SKM-1 (cell line): ENCODE measurements around the gene ARHGEF25.
A peak's percentile ranks its signal among the peaks of the same experiment; 100 is the strongest.
"Not testable (repeated sequence)": the region's sequence is repeated elsewhere in the genome, so short reads cannot be mapped to it uniquely, and the experiment has no call there.

Experiments used
- DNase-seq: peaks from one replicate; lab custom pipeline; 2025; ENCODE audit not compliant: unreplicated experiment; lab: John Stamatoyannopoulos, UW

Gene ARHGEF25

DNA sequence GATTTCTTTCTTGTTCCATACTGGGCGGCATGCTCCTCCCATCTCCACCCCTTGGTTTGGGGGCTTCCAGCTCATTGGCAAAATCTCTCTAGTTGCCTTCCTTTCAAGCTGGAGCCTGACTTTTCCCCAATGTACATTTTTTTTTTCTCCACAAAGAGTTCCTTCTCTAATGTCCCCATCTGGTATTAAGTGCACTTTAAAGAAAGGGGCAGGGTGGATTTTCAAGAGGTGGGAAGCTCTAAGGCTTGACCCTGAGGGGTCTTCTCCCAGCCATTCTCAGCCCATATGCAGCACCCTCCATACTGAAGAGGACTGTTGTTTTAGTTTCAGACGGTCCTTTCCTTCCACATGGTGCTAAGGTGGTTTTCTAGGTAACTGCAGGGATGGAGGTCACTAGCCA lies 26.1 kb upstream of the ARHGEF25 start:
- DNase-seq = no peak

DNA sequence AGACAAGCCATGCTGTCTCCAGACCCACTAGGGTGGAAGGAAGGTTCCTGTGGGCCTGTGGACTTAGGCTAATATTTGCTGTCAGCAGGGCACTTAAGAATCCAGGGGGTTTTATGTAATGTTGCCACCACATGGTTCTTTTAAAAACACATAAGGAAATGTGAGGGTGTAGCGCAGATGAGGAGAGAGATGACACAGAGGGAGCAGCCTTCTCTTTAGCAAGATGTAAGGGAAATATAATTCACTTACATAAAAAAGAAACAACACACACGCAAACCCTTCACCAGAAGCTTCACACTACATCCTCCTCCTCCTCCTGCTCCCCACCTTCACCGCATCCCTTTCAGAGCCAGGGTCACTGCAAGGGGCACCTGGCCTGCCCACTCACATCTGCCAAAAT lies 25.1 kb upstream of the ARHGEF25 start:
- DNase-seq = no peak

DNA sequence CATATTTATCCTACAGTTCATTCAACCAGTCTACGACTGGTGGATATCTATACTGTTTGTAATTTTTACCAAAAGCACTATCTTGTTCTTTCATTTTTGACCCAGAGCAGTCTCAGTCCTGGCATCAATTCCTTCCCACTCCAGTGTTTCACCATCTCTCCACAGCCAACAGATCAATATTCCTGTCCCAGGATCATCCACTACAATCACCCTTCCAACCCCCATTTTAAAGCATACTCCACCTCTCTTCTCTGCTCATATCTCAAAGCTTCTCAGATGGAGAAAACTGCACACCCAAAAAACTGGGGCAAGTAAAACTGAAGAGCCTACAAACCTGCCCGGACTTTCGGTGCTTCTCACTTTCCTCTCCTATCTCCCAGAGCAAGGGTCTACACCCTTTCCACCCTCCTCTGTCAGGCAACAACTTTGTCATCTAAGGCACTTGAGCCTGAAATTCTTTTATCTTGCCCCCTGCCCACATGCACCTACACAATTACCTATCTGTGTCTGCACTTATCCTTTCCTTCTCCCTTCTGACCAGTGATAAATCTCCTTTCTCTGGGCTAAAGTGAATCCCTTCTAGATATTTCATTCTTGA lies 24.3 kb upstream of the ARHGEF25 start:
- DNase-seq = no peak

DNA sequence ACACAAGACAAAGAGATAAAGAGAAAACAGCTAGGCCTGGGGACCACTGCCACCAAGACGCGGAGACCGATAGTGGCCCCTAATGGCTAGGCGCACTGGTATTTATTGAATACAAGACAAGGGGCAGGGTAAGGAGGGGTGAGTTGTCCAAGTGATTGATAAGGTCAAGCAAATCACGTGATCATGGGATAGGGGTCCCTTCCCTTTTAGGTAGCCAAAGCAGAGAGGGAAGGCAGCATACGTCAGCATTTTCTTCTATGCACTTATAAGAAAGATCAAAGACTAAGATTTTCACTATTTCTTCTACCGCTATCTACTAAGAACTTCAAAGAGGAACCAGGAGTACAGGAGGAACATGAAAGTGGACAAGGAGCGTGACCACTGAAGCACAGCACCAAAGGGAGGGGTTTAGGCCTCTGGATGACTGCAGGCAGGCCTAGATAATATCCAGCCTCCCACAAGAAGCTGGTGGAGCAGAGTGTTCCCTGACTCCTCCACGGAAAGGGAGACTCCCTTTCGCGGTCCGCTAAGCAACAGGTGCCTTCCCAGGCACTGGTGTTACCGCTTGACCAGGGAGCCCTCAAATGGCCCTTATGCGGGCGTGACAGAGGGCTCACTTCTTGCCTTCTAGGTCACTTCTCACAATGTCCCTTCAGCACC lies 22.2 kb upstream of the ARHGEF25 start:
- not testable (repeated sequence) for DNase-seq

DNA sequence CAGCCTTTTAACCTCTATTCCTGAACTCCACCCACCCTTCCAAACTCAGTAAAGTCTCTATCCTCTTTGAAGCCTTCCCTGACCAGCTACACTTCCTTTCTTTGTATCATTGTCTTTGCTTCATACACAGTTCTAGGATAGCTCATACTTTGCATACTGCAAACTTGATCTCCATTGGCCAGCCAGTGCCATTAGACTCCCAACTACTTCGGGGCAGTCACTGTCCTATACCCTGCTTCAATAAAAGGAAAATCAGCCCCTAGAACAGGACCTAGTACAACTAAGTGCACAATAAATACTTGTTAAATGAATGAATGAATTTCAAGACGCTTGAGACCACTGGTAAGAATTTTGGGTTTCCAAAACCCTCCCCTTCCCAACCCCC lies 20.8 kb upstream of the ARHGEF25 start:
- no peak for DNase-seq

DNA sequence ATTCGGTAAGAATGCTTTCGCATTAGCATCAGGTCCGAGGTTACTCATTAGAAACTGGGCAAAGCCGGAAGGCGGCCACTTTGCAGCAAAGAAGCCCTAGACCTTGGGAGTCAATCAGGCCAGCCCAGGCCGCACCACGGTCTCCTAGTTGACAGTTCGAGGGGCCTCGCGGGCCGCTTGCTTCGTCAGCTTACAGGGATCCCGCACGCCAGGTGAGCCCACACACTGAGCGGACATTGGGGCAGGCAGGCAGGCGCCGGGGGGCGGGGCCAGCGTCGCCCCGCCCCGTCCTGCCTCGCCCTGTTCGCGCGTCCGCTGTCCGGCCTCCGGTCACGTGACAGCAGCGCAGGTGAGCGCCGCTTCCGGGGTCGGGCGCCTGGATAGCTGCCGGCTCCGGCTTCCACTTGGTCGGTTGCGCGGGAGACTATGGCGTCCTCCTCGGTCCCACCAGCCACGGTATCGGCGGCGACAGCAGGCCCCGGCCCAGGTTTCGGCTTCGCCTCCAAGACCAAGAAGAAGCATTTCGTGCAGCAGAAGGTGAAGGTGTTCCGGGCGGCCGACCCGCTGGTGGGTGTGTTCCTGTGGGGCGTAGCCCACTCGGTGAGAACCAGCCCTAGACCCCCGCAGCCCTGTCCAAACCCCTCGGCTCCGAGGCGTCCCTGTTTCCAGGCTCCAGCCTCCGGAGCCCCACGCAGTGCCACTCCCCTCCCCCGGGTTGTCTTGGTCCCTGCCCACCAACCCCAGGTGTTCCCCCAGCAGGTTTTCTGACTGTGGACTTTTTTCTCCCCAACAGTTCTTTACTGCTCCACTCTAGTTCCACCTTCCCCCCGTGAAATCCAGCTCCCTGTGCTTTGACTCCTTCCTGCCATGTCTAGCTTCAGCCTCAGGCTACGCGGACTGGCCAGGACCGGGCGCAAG lies 20.1 kb upstream of the ARHGEF25 start, which contains the start of gene PIP4K2C:
TSS of gene PIP4K2C (plus strand) at position 329 of the 918 bp plus-strand sequence. CDS start at position 427, 98 bp downstream.
- DNase-seq = peak; percentile 23

DNA sequence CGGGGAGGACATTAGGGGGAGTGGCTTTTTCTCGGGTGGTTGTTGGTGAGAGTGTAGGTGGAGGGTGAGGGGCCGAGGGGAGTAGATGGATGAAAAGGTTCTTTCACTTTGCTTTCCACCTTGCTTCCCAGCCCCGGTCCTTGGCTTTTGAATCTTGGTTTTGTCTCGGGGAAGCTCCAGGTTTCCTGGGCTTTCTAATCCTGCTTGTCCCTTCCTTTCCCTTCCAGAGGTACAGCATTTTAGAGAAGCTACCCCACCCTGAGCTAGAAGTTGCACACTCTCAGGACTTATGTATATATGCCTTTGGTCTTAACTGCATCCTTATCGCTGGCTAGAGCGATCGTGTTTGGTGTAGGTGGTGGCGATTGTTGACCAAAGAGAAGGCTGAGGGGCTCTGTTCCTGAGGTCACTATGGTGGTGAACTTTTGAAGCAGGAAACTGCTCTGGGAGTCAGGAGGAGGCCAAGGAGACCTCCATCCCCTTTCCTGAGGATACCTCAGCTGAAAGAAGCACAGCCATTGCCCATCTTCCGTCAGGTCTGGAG lies 19.4 kb upstream of the ARHGEF25 start:
- DNase-seq = no peak

DNA sequence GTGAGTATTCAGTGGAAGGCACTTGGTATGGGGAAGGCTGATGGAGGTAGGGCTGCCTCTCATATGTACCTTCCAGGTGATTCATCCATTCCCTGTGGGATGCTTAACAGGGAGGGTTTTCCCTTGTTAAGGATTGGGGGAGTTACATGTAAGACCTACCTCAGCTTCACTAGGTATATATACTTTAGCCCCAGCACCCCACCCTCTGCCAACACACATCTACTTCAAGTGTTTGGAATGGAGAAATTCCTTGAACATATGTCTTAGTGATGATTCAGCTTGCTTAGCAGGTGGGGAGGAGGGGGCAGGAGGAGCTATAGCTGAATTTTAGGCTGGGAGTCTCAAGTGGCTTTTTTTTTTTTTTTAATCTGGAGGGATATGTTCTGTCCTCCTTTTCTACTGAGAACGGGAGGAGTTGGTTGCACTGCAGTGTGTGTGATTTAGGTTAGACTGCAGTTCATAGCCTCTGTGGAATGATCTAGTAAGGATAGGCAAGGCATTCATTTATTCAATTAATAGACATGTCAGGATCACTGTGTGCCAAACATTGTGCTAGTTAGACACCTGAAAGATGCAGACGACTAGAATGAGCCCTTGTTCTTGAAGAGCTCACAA lies 18.6 kb upstream of the ARHGEF25 start:
- DNase-seq = no peak

DNA sequence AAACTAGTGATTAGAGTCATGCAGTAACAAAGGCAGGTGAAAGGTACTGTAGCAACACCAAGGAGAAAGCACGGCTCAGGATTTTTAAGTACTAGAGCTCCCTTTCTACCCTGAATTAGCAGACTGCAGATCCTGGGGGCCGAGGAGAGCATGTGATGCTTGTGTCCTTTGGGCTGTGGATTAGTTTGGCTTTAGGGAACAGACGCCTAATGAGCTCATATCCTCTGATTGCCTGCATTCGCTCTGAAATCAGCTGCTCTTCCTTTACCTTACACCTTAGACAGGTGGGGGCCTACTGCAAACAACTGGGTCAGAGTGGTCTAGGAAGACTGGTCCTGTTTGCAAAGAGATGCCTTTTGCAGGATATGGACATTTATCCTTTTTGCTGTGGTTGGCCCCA lies 18.0 kb upstream of the ARHGEF25 start:
- no peak for DNase-seq

DNA sequence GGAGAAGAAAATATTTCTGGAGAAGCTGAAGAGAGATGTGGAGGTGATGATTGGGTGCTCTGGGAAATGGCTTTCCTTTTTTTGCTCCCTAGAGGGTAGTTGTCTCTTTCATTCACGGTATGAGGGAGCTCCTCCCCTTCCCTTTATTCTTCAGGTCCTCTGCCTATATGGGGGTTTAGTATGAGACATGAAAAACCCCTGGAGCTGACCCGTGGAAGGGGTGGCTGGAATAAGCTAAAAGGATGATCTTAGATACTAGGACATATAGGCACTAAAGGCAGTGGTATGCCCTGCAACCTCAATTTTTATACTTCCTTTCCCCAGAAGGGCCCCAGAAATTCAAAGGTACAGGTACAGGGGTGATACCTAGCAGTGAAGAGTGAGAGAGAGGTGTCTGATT lies 10.8 kb upstream of the ARHGEF25 start:
- DNase-seq = no peak

DNA sequence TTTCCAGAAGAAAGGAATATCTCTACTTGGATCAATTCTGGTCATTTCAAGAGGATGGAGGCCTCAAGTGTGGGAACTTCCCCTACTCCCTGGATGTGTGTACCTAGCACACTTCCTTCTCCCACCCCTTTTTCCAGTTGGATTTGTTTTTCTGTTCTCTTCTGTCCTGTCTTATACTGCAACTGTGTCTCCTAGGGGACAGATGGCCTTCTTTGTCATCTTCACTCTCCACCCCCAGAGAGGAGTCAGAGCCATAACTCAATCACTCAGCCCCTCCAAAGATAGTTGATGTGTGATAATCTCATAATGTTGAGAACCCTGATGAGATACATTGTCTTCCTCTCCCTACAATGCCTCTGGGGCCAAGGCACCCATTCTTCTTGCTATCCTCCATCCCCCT lies 8.7 kb upstream of the ARHGEF25 start:
- DNase-seq = no peak

DNA sequence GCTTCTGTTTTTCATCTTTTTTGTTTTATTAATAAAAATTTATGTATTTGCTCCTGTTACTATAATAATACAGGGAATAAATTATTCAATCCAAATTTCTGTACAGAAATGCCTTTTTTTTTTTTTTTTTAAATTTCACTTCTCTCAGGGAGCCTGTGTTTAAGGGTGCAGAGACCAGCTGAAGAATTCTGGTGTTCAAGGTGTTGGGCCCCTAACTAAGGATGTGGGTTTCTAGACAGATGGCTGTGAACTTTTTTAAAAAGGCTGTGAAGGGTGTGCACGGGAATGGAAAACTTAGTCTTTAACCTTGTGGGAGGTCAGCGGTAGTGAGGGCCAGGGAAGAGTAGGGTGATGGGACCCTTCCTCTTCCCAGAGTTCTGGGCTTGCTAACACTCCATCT lies 7.9 kb upstream of the ARHGEF25 start:
- DNase-seq = no peak

DNA sequence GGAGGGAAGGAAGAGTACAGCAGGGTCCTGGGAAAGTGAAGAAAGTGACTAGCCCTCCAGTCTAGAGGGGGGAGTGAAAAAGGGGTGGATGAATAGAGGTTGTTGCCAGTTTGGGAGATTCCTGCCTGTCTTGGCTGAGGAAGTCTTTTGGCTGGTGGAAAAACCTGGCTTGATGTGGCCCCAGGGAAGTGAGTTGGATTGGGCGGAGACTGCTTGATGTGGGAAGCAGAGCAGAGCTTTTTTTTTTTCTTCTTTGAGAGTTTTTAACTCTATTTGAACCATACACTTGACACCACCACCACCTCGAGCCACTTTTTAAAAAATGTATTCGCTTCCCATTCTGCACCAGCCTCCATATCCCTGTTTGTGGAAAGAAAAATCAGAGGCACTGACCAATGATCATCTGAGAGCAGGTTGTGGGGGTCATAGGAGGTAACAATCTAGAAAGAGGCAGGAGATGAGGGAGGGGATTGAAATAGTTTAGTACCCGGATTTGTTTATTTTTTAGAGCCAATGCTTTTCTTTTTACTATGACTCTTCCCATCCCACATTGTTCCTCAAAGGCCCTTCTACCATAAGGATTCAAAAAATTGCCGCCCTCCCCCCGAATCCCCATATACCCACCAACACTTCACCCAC lies 7.3 kb upstream of the ARHGEF25 start:
- no peak for DNase-seq

DNA sequence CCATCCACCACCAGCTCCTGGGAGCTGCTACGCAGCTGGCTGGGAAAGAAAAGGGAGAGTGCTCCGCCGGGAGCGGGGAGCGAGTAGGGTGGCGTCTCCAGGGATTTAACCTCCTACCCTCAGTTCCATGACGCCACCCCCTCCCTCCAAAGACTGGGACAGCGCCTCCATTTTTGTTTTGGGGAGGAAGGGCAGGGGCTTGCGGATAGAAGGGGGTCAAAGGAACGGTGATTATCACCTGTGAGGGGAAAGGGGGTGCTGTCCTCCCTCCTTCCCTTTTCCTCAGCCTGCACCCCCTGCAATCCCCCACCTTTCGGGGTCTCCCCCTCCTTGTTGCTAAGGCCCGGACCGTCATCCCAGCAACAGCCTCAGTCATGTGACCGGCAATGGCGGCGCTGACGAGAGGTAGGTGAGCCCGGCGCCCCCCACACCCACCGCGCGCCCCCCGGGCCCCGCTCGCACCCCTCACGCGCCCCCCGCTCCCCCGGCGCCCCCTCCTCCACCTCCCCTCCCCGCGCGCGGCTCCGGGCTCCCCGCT lies 6.7 kb upstream of the ARHGEF25 start, which contains the start of gene DTX3:
TSS of gene DTX3 (plus strand) at position 371 of the 538 bp plus-strand sequence. CDS start 1,694 bp downstream, outside the sequence.
- DNase-seq = no peak

DNA sequence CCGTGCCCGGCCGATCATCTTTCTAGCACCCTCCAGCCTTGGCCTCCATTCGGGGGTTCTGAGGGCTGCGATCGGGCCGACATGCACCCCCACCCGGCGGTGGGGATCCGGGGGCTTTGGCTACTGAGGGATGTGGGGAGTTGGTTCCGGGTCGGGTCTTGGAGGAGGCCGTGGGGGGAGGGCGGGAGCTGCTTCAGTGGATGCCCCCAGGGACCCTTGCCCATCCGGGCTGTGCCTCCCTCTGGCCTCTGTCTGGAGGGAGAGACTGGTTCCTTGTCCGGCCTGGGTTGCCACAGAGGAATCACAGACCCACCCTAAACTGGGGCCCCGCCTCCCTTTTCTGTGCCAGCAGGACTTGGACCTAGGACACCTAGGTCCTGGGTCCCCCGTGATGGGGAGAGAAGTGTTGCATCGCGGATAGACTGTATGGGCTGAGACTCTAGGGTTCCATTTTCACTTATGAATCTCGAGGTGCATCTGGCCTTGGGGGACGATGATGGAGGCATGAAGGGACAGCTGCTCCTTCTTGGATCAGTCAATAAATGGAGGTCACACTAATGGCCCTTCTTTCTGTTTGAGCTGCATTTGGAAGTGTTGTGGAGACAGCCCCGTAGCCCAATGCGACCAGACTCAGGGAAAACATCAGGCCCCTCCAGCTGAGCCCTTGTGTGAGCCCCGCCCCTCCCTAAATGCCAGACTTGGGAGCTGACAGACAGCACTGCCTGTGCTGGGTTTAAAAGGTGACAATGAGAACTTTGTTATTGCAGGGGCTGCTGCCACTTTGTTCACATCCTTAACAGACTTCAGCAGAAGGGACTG lies 6.0 kb upstream of the ARHGEF25 start:
- no peak for DNase-seq

DNA sequence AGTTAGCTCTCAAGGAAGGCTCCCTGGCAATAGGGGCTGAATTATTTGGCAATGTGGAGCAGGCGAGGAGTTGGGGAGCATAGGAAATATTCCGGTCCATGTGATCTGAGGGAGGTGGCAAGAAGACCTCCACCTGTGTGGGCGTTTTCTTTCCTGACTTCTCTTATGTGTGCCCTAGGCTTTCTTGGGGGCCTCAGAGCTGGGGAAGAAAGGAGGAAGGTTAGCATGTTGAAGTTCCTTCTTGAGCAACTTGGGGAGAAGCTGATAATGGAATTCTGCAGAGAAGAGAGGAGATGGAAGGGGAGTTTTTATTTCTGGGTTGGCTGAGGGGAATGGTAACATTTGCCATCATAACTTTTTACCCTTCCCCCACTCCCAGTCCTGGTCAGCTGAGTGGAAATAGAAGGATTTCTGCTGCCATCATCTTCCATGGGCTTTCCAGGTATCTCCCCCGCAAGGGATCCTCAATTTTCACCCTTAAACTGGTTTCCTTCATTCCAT lies 5.4 kb upstream of the ARHGEF25 start:
- DNase-seq = no peak

DNA sequence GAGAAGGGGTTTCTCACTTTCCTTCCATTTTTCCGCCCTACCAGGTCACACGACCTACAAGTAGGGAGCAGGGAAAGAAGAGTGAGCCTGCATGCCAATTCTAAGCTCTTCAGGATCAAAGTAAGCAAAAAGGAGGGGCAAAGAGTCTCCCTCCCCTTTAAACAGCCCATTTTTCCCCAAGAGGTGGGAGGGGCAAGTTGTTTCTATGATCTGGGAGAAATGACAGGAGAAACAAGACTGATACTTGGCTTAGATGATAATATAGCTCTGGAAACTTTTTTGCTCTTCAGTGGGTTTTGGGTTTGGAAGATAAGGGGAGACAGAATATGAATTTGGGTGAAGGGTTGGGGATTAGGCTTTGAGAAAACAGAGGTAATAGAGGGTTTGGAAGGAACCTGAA lies 4.8 kb upstream of the ARHGEF25 start:
- no peak for DNase-seq

DNA sequence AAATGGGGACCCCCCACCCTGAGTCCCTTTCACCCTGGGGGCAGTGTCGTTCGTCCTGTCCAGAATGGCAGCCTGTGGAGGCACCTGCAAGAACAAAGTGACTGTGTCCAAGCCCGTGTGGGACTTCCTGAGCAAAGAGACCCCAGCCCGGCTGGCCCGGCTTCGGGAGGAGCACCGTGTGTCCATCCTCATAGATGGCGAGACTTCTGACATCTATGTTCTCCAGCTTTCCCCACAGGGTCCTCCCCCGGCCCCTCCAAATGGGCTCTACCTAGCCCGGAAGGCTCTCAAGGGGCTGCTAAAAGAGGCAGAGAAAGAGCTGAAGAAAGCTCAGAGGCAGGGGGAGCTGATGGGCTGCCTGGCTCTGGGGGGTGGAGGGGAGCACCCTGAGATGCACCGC lies 4.4 kb upstream of the ARHGEF25 start:
- DNase-seq = no peak

DNA sequence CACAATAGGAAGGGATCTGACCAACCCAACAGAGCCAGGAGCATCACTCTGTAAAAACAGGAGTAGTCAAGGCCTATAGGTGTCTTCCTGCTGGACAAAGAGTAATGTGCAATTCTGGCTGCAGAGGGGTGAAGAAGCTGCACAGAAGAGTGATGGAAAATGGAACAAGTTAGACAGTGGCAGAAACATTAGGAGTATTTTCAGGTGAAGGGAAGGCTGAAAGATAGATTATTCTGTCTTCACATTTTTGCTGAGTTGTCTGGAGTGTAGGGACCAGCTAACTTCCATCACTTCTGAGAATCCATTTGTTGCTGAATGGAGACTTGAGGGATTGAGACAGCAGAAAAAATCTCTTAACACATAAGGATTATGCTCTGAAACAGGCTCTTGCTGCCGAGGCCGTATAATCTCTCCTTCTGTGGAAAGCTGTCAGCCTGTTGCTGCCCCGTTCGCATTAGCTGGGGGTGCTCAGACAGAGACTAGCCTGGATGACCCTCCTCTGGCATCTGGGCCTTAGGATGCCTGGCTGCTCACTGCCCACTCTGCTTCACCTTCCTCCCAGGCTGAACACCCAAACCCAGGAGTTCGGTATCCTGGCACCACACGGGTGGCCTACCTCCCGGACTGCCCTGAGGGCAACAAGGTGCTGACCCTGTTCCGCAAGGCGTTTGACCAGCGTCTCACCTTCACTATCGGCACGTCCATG lies 3.1 kb upstream of the ARHGEF25 start:
- no peak for DNase-seq
